B cell (primary cell): ENCODE data around the gene FER. TPM values are rescaled to one million over a fixed set of nuclear protein-coding genes. Genes with fewer than 3 reads are reported as not detected.

Experiments used
- ATAC-seq: fragments of 200-7000 bp; cut with Tn5 transposase; one replicate; pipeline ENCODE4 v1.10.0; 2021; ENCODE audit warnings: low read depth, mild to moderate bottlenecking, moderate number of reproducible peaks, moderate library complexity
- CTCF ChIA-PET: fragments of 350-600 bp; sonication (Branson Sonifier 250); formaldehyde crosslinking; loops from one replicate; lab custom pipeline; 2021; ENCODE audit warnings: antibody characterized with exemption, inconsistent platforms; lab: Charles Lee
- POLR2A ChIA-PET: fragments of 350-600 bp; sonication (Branson Sonifier 250); formaldehyde crosslinking; loops from one replicate; lab custom pipeline; 2021; ENCODE audit warnings: antibody characterized with exemption; lab: Charles Lee
- DNase-seq: peaks from one replicate; pipeline ENCODE4 v3.0.0; 2013
- H2AFZ ChIP-seq: 2 replicates; pipeline ENCODE4 v1.6.1; 2012; ENCODE audit warnings: mild to moderate bottlenecking, low read depth, low read length; ENCODE audit not compliant: insufficient read depth, poor library complexity, severe bottlenecking
- H3K27ac ChIP-seq, 2 donors: 1 replicate in 1 of 2; 2 replicates in 1 of 2; pipeline ENCODE4 v1.5.1; 2012 to 2013; ENCODE audit warnings: low read length in 2 of 2, mild to moderate bottlenecking in 2 of 2, moderate library complexity in 1 of 2
- H3K27me3 ChIP-seq, 4 experiments: fragments of 200-600 bp in 1 of 4; sonication (generic) in 1 of 4; replicated peaks in 1 of 4; 1 replicate in 2 of 4; 2 replicates in 2 of 4; pipeline versions ENCODE4 v1.6.1 to v1.7.0; 2013 to 2016; ENCODE audit warnings: low read length in 3 of 4, mild to moderate bottlenecking in 2 of 4, mixed read lengths in 1 of 4, moderate library complexity in 1 of 4; ENCODE audit not compliant: insufficient read depth in 4 of 4, control insufficient read depth in 3 of 4; ENCODE audit errors: control extremely low read depth in 1 of 4
- H3K36me3 ChIP-seq, 2 experiments: replicated peaks in 1 of 2; 1 replicate in 1 of 2; 2 replicates in 1 of 2; pipeline versions ENCODE4 v1.6.1 to v1.7.1; 2013; ENCODE audit warnings: low read length in 1 of 2; ENCODE audit not compliant: insufficient read depth in 2 of 2, control insufficient read depth in 1 of 2; ENCODE audit errors: control extremely low read depth in 1 of 2, extremely low read depth in 1 of 2
- H3K4me1 ChIP-seq, 2 donors: fragments of 200-600 bp in 1 of 2; sonication (generic) in 1 of 2; 1 replicate in 1 of 2; 2 replicates in 1 of 2; pipeline versions ENCODE4 v1.5.1 to v1.6.1; 2013 to 2017; ENCODE audit warnings: low read length in 2 of 2; ENCODE audit not compliant: control insufficient read depth in 2 of 2, insufficient read depth in 2 of 2
- H3K4me2 ChIP-seq: replicated peaks from 2 replicates; pipeline ENCODE3; 2012; ENCODE audit warnings: mild to moderate bottlenecking, low read depth, low read length; ENCODE audit not compliant: poor library complexity, severe bottlenecking
- H3K4me3 ChIP-seq, 5 experiments: fragments of 200-600 bp in 1 of 5; sonication (generic) in 1 of 5; 1 replicate in 3 of 5; 2 replicates in 2 of 5; pipeline versions ENCODE4 v1.5.1 to v1.7.0; 2011 to 2016; ENCODE audit warnings: low read length in 4 of 5, mild to moderate bottlenecking in 4 of 5, low read depth in 2 of 5, control low read depth in 1 of 5, moderate library complexity in 1 of 5; ENCODE audit not compliant: insufficient read depth in 1 of 5; ENCODE audit errors: control extremely low read depth in 1 of 5, extremely low read depth in 1 of 5
- H3K79me2 ChIP-seq: fragments of 200-600 bp; sonication (generic); one replicate; pipeline ENCODE4 v1.6.0; 2016; ENCODE audit warnings: low read length; ENCODE audit not compliant: control insufficient read depth, insufficient read depth
- H3K9ac ChIP-seq: fragments of 200-600 bp; sonication (generic); 2 replicates; pipeline ENCODE4 v1.6.1; 2017; ENCODE audit warnings: mild to moderate bottlenecking, low read length, moderate library complexity
- H3K9me3 ChIP-seq, 3 donors: one replicate each; pipeline versions ENCODE4 v1.6.1 to v1.7.1; 2013; ENCODE audit warnings: low read length in 2 of 3; ENCODE audit not compliant: control insufficient read depth in 2 of 3, insufficient read depth in 1 of 3; ENCODE audit errors: control extremely low read depth in 1 of 3
- H4K20me1 ChIP-seq: 2 replicates; pipeline ENCODE4 v1.6.0; 2012; ENCODE audit warnings: mild to moderate bottlenecking, low read length; ENCODE audit not compliant: insufficient read depth, control insufficient read depth, poor library complexity, severe bottlenecking
- H3K27ac Mint-ChIP-seq: one replicate; pipeline ENCODE4 v1.8.0; 2021; ENCODE audit warnings: mixed read lengths
- H3K27me3 Mint-ChIP-seq: one replicate; pipeline ENCODE4 v1.8.0; 2021; ENCODE audit warnings: mixed read lengths
- H3K4me1 Mint-ChIP-seq: one replicate; pipeline ENCODE4 v1.8.0; 2021; ENCODE audit warnings: mixed read lengths
- H3K4me3 Mint-ChIP-seq: one replicate; pipeline ENCODE4 v1.8.0; 2021; ENCODE audit warnings: mixed read lengths
- H3K9me3 Mint-ChIP-seq: one replicate; pipeline ENCODE4 v1.8.0; 2022; ENCODE audit warnings: mixed read lengths; ENCODE audit not compliant: insufficient read depth
- EZH2 ChIP-seq: IDR thresholded peaks from 2 replicates; pipeline ENCODE4 v1.6.1; 2012; ENCODE audit warnings: borderline replicate concordance, low read depth, mild to moderate bottlenecking, moderate library complexity, low read length; ENCODE audit not compliant: insufficient read depth, poor library complexity, severe bottlenecking
- WGBS: methylation state at CpG from one replicate; pipeline ENCODE4 v1.1.5; 2013; ENCODE audit warnings: missing lambda C conversion rate; ENCODE audit not compliant: insufficient coverage; 5-methylcytosine and 5-hydroxymethylcytosine counted together
- intact Hi-C: fragments of 100-400 bp; cut with micrococcal nuclease; formaldehyde crosslinking; loops from one replicate; pipeline ENCODE4 v1.10.0; 2022
- polyA plus RNA-seq: library from polyadenylated mRNA; depleted of rRNA; stranded (reverse); fragments of >200 nt; gene quantifications from 2 replicates; pipeline ENCODE4 v1.2.3, GENCODE V29; 2012
- total RNA-seq, 2 donors: library from RNA; stranded (reverse); fragments of 120-200 nt in 1 of 2; gene quantifications; 1 replicate in 1 of 2; 2 replicates in 1 of 2; pipeline versions ENCODE4 v1.2.3 to v1.2.4, GENCODE V29; 2013 to 2022
- TF ChIP-seq, protein P1 (sequence below): fragments of 200-600 bp; IDR thresholded peaks from one replicate; pipeline ENCODE4 v1.8.0; 2022; ENCODE audit warnings: antibody characterized with exemption, mild to moderate bottlenecking

FER gene
- total and polyA plus RNA-seq, 2 donors (not counting 1 experiment from before 2014, with no cell fraction given) = 1.3 to 41.3 TPM

- H3K9ac ChIP-seq = no peak overlapping the region
- DNase-seq (no peak), ATAC-seq (no peak)
- Mint-ChIP-seq H3K27me3 (no peaks in the 10 kb centered on the region), H3K9me3 (no peaks in the 10 kb centered on the region), H3K4me3 (no peak overlapping the region), H3K27ac (no peak overlapping the region), H3K4me1 (no peaks in the 10 kb centered on the region)
- no peak overlapping the region for H2AFZ ChIP-seq
- ChIA-PET CTCF (no interaction called here), POLR2A (no interaction called here)
- no peaks in the 10 kb centered on the region for H3K79me2 ChIP-seq
- no peak overlapping the region for H3K4me3 ChIP-seq
- no peak for TF ChIP-seq EZH2
- TF ChIP-seq, protein P1, sequence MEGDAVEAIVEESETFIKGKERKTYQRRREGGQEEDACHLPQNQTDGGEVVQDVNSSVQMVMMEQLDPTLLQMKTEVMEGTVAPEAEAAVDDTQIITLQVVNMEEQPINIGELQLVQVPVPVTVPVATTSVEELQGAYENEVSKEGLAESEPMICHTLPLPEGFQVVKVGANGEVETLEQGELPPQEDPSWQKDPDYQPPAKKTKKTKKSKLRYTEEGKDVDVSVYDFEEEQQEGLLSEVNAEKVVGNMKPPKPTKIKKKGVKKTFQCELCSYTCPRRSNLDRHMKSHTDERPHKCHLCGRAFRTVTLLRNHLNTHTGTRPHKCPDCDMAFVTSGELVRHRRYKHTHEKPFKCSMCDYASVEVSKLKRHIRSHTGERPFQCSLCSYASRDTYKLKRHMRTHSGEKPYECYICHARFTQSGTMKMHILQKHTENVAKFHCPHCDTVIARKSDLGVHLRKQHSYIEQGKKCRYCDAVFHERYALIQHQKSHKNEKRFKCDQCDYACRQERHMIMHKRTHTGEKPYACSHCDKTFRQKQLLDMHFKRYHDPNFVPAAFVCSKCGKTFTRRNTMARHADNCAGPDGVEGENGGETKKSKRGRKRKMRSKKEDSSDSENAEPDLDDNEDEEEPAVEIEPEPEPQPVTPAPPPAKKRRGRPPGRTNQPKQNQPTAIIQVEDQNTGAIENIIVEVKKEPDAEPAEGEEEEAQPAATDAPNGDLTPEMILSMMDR = no peak
- no peak overlapping the region for H3K27ac ChIP-seq
- no peaks in the 10 kb centered on the region for H3K9me3 ChIP-seq
- no peaks in the 10 kb centered on the region for H3K4me1 ChIP-seq
- H3K36me3 ChIP-seq = peaks cover 0 to 4% of the 10 kb centered on the region in 2 experiments
- intact Hi-C loops = no loop called here
- H3K27me3 ChIP-seq = no peaks in the 10 kb centered on the region
- H3K4me2 ChIP-seq = no peak overlapping the region
- H4K20me1 ChIP-seq = no peaks in the 10 kb centered on the region
These were observed 128.8 kb downstream of the FER start for GRCh38 chr5:108876451-108876850.

DNA sequence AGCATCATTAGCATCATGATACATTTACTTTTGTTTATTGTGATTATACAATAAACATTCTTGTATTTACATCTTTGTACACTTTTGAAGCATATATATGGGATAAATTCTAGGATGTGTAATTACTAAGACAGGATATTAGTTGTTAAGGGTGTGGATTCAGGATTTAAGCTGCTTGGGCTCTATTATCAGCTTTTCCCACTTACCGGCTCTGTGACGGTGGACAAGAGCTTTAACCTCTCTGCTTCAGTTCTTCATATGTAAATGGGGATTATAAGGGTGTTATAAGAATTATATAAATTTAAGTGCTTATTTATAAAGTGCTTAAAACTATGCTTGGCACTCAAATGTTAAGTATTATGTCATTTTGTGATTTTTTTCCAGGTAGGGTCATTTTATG is 131.1 kb downstream of the FER start:
- intact Hi-C loops = no loop called here
- Histone ChIP-seq H3K36me3 (peaks cover 0 to under 1% of the 10 kb centered on the region in 2 experiments), H4K20me1 (no peaks in the 10 kb centered on the region), H3K4me1 (no peaks in the 10 kb centered on the region), H2AFZ (no peak overlapping the region), H3K79me2 (no peaks in the 10 kb centered on the region), H3K4me2 (no peak overlapping the region), H3K27ac (no peak overlapping the region), H3K4me3 (no peak overlapping the region), H3K27me3 (no peaks in the 10 kb centered on the region), H3K9me3 (no peaks in the 10 kb centered on the region), H3K9ac (no peak overlapping the region)
- no peak for ATAC-seq
- no CpG with 5 or more reads among the region's 2 CpGs for WGBS
- H3K4me3 Mint-ChIP-seq = no peak overlapping the region
- CTCF ChIA-PET = no interaction called here
- DNase-seq = no peak
- no peaks in the 10 kb centered on the region for H3K4me1 Mint-ChIP-seq
- TF ChIP-seq, protein P1 = no peak
- no peak for TF ChIP-seq EZH2
- no peaks in the 10 kb centered on the region for H3K27me3 Mint-ChIP-seq
- H3K27ac Mint-ChIP-seq = no peak overlapping the region
- POLR2A ChIA-PET = no interaction called here
- no peaks in the 10 kb centered on the region for H3K9me3 Mint-ChIP-seq
